ENCODE data around the gene PTPRN2.
"Not testable (repeated sequence)": the region's sequence is repeated elsewhere in the genome, so short reads cannot be mapped to it uniquely, and the experiment has no call there.

The PTPRN2 gene

GRCh38 chr7:158309868-158310763 is 277.5 kb downstream of the PTPRN2 start:
- CTCF ChIA-PET = no interaction called here
- TF ChIP-seq LEF1 (IDR thresholded peaks at IDR 0.05; ENCODE audit: borderline replicate concordance) (no peak), SUZ12 (IDR thresholded peaks at IDR 0.05) (no peak), FOXK2 (IDR thresholded peaks at IDR 0.05) (no peak), TARDBP (IDR thresholded peaks at IDR 0.05) (no peak), HDGF (IDR thresholded peaks at IDR 0.05; ENCODE audit: borderline replicate concordance) (no peak), NFRKB (IDR thresholded peaks at IDR 0.05) (no peak), BHLHE40 (IDR thresholded peaks at IDR 0.05; ENCODE audit: borderline replicate concordance) (no peak), FOXM1 (IDR thresholded peaks at IDR 0.05; ENCODE audit: borderline replicate concordance) (no peak), ZNF384 (IDR thresholded peaks at IDR 0.05) (no peak), L3MBTL2 (conservative IDR thresholded peaks at IDR 0.05) (no peak), ELF4 (IDR thresholded peaks at IDR 0.05) (no peak), FOXA1 (IDR thresholded peaks at IDR 0.05) (no peak), ARNT (IDR thresholded peaks at IDR 0.05) (no peak), CTBP1 (IDR thresholded peaks at IDR 0.05; ENCODE audit: borderline replicate concordance) (no peak), SP1 (IDR thresholded peaks at IDR 0.05) (no peak)
- TF ChIP-seq, protein P1, sequence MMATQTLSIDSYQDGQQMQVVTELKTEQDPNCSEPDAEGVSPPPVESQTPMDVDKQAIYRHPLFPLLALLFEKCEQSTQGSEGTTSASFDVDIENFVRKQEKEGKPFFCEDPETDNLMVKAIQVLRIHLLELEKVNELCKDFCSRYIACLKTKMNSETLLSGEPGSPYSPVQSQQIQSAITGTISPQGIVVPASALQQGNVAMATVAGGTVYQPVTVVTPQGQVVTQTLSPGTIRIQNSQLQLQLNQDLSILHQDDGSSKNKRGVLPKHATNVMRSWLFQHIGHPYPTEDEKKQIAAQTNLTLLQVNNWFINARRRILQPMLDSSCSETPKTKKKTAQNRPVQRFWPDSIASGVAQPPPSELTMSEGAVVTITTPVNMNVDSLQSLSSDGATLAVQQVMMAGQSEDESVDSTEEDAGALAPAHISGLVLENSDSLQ (IDR thresholded peaks at IDR 0.05) = no peak
- DNase-seq (ENCODE audit: extremely low spot score) = no peak
- POLR2A ChIA-PET = no interaction called here

DNA sequence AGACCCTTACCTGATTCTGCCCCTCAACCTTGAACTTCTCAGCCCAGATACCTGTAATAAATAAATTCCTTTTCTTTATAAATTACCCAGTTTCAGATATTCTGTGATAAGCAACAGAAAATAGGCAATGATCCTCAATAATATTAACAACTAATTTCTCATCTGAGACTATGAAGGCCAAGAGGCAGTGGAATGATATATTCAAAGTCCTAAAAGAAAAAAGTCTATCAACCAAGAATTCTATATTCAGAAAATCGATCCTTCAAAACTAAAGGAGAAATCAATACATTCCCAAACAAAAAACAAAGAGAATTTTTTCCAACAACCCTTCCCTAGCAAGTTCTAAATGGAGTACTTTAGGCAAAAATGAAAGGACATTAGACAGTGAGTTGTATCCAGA is 279.6 kb downstream of the PTPRN2 start:
- ChIA-PET CTCF (no interaction called here), POLR2A (no interaction called here)
- DNase-seq (ENCODE audit: extremely low spot score) = no peak
- TF ChIP-seq SP1 (IDR thresholded peaks at IDR 0.05) (no peak), SUZ12 (IDR thresholded peaks at IDR 0.05) (no peak), CTBP1 (IDR thresholded peaks at IDR 0.05; ENCODE audit: borderline replicate concordance) (no peak), ARNT (IDR thresholded peaks at IDR 0.05) (no peak), BHLHE40 (IDR thresholded peaks at IDR 0.05; ENCODE audit: borderline replicate concordance) (no peak)
- TF ChIP-seq, protein P1 (IDR thresholded peaks at IDR 0.05) = no peak

- POLR2A ChIA-PET; CTCF ChIA-PET; DNase-seq (ENCODE audit: extremely low spot score): not testable (repeated sequence)
Measured at GRCh38 chr7:158304072-158304471, 283.6 kb downstream of the PTPRN2 start.

DNA sequence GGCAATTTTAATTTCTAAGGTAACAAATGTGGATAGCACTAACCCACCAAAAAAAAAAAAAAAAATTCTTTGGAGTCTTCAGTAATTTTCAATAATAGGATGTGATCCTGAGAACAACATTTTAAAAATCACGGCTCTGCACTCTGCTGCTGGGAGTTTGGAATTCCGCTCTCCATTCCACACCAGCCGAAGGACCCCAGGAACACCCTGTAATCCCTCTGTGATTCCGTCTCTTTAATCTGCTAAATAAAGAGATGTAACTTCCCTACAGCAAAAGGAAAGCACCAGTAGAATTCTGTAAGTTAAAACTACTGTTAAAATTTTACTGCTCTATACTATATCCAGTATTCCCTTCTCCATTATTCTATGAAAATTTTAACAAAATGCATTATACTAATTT is 284.5 kb downstream of the PTPRN2 start:
- ChIA-PET CTCF (no interaction called here), POLR2A (no interaction called here)
- no peak for TF ChIP-seq SP1 (IDR thresholded peaks at IDR 0.05)
- TF ChIP-seq TARDBP (IDR thresholded peaks at IDR 0.05) = no peak
- no peak for TF ChIP-seq FOXA1 (IDR thresholded peaks at IDR 0.05)
- DNase-seq (ENCODE audit: extremely low spot score) = no peak

DNA sequence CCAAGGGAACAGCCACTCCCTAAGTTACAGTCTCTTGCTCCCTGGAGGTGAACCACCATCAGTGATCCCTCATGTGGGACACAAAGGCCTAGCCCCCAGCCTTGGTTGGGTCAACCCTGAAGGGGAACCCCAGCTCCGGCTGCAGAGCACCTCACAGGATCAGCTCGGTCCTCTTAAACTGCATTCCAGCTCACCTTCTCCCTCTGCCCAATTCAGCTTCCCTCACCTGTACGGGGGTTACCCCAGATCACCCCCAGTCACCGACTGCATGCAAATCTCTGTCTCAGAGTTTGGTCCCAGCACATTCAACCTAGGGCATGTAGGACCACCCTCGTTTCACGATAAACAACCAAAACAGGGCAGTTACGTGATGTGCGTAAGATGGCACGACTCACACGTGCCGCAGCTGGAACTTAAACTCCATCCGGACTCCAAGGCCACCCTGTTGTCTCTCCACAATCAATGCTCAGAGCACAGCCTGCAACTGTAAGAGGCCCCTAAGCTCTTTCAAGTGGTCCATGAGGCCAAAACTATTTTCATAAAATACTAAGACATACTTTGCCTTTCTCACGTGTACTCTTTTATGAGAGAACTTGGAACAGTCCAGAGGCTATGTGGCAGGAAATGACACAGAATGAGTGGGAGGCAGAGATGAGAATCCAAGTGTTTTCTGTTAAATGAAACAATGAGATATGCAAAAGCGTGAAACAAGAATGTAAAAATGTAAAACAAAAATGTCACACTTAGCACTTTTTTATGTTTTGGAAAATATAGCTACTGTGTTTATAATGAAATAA is 285.2 kb downstream of the PTPRN2 start:
- no peak for DNase-seq (ENCODE audit: extremely low spot score)
- ChIA-PET CTCF (no interaction called here), POLR2A (no interaction called here)
- no peak for TF ChIP-seq SUZ12 (IDR thresholded peaks at IDR 0.05)
- TF ChIP-seq FOXM1 (IDR thresholded peaks at IDR 0.05; ENCODE audit: borderline replicate concordance) = no peak
- no peak for TF ChIP-seq NFRKB (IDR thresholded peaks at IDR 0.05)
- no peak for TF ChIP-seq L3MBTL2 (conservative IDR thresholded peaks at IDR 0.05)
- TF ChIP-seq CTBP1 (IDR thresholded peaks at IDR 0.05; ENCODE audit: borderline replicate concordance) = no peak
- no peak for TF ChIP-seq FOXA1 (IDR thresholded peaks at IDR 0.05)
- no peak for TF ChIP-seq TARDBP (IDR thresholded peaks at IDR 0.05)
- TF ChIP-seq HDGF (IDR thresholded peaks at IDR 0.05; ENCODE audit: borderline replicate concordance) = no peak
- no peak for TF ChIP-seq ARNT (IDR thresholded peaks at IDR 0.05)
- TF ChIP-seq SP1 (IDR thresholded peaks at IDR 0.05) = no peak
- TF ChIP-seq LEF1 (IDR thresholded peaks at IDR 0.05; ENCODE audit: borderline replicate concordance) = no peak
- no peak for TF ChIP-seq FOXK2 (IDR thresholded peaks at IDR 0.05)
- no peak for TF ChIP-seq BHLHE40 (IDR thresholded peaks at IDR 0.05; ENCODE audit: borderline replicate concordance)
- TF ChIP-seq, protein P1 (IDR thresholded peaks at IDR 0.05) = no peak
- no peak for TF ChIP-seq ELF4 (IDR thresholded peaks at IDR 0.05)
- TF ChIP-seq ZNF384 (IDR thresholded peaks at IDR 0.05) = no peak

DNA sequence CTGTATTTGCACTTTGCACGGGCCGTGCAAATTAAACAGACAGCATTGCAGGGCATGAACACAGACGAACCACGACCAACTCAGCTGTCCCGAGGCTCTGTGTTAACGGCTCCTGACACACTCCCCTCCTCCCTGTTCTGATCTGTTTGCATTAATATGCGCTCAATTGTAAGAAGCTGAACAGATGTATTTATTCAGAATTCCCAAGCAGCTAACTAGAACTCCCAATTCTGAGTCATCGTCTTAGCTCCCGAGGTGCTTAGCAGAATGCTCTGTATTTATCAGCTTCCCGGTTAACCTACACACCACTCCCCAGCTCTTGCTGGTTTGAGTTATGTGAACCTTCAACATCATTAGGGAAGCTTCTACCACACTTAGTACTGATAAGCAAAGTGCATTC is 286.4 kb downstream of the PTPRN2 start:
- no peak for DNase-seq (ENCODE audit: extremely low spot score)
- CTCF ChIA-PET = no interaction called here
- TF ChIP-seq FOXM1 (IDR thresholded peaks at IDR 0.05; ENCODE audit: borderline replicate concordance) (no peak), FOXK2 (IDR thresholded peaks at IDR 0.05) (no peak), HDGF (IDR thresholded peaks at IDR 0.05; ENCODE audit: borderline replicate concordance) (no peak), TARDBP (IDR thresholded peaks at IDR 0.05) (no peak), CTBP1 (IDR thresholded peaks at IDR 0.05; ENCODE audit: borderline replicate concordance) (no peak), ARNT (IDR thresholded peaks at IDR 0.05) (no peak), NFRKB (IDR thresholded peaks at IDR 0.05) (no peak), SP1 (IDR thresholded peaks at IDR 0.05) (no peak), ZNF384 (IDR thresholded peaks at IDR 0.05) (no peak), ELF4 (IDR thresholded peaks at IDR 0.05) (no peak), BHLHE40 (IDR thresholded peaks at IDR 0.05; ENCODE audit: borderline replicate concordance) (no peak), LEF1 (IDR thresholded peaks at IDR 0.05; ENCODE audit: borderline replicate concordance) (no peak), SUZ12 (IDR thresholded peaks at IDR 0.05) (no peak), FOXA1 (IDR thresholded peaks at IDR 0.05) (no peak), L3MBTL2 (conservative IDR thresholded peaks at IDR 0.05) (no peak)
- TF ChIP-seq, protein P1 (IDR thresholded peaks at IDR 0.05) = no peak
- POLR2A ChIA-PET = no interaction called here
